HG03060 (cell line): ENCODE measurements around the gene CYP3A5.
"Not testable (repeated sequence)": the region's sequence is repeated elsewhere in the genome, so short reads cannot be mapped to it uniquely, and the experiment has no call there.

Source experiments
- ATAC-seq: cut with Tn5 transposase; IDR thresholded peaks from one replicate; pipeline ENCODE4 v1.9.1; 2021; ENCODE audit warnings: low read depth, moderate number of reproducible peaks; ENCODE audit not compliant: unreplicated experiment

Gene CYP3A5

DNA sequence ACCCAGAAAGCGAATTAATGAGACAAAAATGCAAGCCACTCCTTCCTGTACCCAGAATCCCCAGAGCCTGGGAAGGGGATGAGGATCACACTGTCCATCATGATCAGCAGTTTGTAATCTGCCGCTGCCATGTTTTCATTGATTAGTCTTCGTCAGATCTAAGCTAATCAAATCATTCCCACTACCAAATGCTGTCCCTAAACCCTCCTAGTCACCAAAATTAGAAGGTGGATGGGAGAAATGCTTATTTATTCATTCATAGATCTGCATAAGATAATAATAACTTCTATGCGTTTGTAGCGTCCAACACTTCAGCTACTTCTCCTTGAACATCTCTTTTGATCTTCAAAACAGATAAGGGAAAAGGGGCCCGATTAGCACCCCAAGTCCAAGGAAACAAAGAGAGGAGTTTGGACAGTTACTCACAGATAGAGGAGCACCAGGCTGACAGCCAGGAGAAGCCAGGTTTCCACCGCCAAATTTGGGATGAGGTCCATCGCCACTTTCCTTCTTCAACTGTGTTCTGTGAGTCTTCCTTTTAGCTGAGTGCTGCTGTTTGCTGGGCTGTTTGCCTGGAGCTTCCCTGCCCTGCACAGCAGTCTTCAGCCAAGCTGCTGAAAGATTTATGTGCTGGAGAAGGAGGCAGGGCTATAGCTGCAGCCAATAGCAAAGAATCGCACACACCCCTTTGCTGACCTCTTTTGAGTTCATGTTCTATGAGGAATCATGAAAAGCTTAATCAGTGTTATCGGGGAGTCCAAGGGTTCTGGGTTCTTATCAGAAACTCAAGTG, at the start of gene CYP3A5:
Gene CYP3A5, minus strand, starts transcription at position 597 of the 792 bp plus-strand sequence. Its CDS starts 100 bp downstream, at position 497.
- ATAC-seq, result no peak

GRCh38 chr7:99728615-99729014, 48.8 kb upstream of the CYP3A5 start:
- ATAC-seq, result no peak

DNA sequence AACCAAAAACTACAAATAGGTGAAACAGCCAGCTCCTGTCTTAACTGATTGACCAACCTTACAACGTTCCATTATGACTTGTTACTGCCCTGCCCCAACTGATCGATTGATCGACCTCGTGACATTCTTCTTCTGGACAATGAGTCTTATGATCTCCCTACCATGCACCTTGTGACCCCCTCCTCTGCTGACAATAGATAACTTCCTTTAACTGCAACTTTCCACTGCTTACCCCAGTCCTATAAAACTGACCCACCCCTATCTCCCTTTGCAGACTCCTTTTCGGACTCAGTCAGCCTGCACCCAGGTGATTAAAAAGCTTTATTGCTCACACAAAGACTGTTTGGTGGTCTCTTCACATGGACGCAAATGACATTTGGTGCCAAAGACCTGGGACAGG, 43.4 kb upstream of the CYP3A5 start:
- not testable (repeated sequence) for ATAC-seq

- no peak for ATAC-seq
Observed at GRCh38 chr7:99720800-99721595, 41.2 kb upstream of the CYP3A5 start.

DNA sequence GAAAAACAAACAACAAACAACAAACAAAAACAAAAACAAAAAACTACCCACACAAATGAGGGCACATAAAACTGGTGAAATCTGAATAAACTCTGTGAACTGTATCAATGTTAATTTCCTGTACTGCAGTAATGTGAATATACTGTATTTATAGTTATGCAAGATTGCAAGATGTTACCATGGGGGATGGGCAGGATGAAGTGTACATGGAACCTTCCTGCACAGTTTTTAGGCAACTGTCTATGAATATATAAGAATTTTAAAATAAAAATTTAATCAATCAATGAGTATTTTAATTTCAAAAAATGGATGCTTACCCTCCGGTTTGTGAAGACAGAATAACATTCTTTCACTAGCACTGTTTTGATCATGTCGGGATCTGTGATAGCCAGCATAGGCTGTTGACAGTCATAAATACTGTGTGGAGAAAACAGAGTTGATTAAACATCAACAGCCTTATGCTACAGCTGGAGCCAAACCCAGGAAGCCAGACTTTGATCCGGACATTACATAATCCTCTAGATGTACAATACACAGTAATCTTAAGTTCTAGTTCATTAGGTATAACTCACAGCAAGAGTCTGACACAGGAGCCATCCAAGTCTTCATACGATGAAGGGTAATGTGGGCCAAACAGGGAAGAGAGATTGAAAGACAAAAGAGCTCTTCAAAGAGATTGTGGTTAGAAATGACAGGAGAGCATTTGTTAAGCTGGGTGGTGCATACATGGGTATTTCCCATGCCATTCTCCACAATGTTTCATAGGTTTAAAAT, 40.4 kb upstream of the CYP3A5 start:
- ATAC-seq, result no peak

- no peak for ATAC-seq
Observed at GRCh38 chr7:99713995-99714570, 34.3 kb upstream of the CYP3A5 start.

DNA sequence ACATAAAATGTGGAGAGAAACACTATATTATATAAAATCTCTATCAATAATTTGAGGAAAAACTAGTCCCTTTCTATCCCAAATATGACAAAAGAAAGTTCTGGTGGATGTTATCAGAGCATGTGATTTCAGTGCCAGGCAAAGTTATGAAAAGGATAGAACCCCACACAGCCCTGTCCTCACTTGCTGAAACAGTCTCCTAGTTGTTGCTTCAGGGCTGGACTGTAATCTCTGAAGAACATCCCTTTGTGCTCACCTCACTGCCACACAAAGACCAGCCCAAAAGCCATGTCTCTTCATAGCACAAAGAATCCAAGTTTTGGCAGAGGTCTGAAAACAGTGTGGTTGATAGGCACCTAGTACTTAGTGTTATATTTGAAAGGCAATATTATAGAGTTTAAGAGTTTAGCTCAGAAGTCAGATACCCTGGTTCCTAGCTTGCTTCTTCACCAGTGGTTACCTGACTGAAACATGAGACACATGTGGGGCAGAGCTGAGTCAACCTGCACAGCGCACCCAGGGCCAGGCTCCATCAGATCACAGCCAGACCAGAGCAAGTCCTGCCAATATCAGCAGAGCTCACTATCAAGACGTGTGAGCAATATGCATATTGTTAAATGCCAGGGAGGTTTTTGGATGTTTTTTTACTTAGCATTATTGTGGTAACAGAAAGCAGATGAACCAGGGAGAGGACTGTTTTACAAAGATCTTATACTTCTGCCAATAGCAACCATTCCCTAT, 30.2 kb upstream of the CYP3A5 start:
- no peak for ATAC-seq

DNA sequence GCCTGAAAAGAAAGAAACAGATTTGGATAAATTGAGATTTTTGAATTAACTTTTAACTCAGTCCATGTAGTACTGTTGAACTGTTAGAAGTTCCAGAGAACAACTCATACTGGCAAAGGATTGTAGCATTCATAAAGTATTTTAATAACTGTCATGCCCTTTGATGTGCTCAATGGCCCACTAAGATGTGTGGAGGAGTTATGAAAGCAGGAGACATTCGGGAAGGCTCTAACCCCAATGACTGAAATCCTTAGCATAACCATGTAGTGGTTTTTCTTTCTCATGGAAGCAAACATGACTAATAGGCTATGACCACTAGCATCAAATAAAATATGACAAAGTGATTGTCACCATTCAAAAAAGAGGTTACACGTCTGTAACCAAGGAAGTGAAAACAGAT, 29.5 kb upstream of the CYP3A5 start:
- ATAC-seq, result no peak

GRCh38 chr7:99707096-99707495, 27.3 kb upstream of the CYP3A5 start:
- no peak for ATAC-seq

DNA sequence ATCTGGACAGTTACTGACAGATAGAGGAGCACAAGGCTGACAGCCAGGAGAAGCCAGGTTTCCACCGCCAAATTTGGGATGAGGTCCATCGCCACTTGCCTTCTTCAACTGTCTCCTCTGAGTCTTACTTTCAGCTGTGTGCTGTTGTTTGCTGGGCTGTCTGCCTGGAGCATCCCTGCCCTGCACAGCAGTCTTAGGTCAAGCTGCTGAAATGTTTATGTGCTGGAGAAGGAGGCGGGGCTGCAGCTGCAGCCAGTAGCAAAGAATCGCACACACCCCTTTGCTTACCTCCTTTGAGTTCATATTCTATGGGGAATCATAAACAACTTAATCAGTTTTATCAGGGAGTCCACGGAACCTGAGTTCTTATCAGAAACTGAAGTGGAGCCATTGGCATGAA, 20.1 kb upstream of the CYP3A5 start:
- no peak for ATAC-seq

GRCh38 chr7:99698867-99699730, 19.3 kb upstream of the CYP3A5 start:
- not testable (repeated sequence) for ATAC-seq

DNA sequence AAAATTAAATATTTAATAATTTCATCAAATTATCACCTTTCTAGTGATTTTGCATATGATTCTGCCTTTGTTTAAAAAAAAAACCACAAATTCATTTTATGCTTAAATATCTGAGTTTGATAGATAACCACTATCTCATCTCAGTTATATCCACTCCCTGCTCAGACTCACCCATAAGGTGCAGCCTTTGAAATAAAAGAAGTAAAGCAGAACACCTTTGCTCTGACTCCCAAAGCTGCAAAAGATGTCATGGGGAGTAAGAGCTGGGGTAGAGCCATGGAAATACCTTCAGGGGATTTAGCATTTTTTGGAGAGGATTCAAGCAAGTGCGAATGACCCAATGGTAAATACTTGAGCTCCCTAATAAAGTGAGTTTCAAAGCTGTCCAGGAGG, 15.1 kb upstream of the CYP3A5 start:
- no peak for ATAC-seq

- no peak for ATAC-seq
Observed at GRCh38 chr7:99694201-99694911, 14.6 kb upstream of the CYP3A5 start.

DNA sequence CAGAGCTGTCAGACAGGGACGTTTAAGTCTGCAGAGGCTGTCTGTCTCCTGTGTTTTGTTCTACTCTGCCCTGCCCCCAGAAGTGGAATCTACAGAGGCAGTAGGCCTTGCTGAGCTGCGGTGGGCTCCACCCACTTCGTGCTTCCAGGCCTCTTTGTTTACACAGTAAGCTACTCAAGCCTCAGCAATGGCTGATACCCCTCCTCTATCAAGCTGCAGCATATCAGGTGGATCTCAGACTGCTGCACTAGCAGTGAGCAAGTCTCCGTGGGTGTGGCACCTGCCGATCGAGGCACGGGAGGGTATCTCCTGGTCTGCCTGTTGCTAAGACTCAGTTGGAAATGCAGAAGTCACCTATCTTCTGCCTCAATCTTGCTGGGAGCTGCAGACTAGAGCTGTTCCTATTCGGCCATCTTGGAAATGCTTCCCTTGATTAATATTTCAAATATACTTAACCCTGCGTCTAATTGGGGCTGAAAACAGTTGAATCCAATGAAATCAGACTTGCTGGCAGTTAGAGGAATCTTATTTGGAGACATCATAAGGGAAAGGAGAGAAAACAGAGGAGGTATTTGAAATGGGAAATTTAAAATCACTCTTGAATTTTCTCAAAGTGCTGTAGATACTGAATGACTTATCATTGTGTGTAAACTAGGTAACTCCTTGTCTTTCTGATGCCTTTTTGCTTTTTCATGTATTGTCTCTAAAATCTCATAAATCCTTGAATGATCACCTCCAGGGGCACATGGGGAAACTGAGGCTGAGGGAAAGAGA, 13.8 kb upstream of the CYP3A5 start:
- no peak for ATAC-seq

DNA sequence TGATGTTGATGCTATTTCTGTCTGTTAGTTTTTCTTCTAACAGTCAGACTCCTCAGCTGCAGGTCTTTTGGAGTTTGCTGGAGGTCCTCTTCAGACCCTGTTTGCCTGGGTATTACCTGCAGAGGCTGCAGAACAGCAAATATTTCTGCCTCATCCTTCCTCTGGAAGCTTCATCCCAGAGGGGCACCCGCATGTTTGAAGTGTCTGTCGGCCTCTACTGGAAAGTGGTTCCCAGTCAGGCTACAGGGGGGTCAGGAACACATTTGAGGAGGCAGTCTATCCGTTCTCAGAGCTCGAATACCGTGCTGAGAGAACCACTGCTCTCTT, 13.3 kb upstream of the CYP3A5 start:
- no peak for ATAC-seq

GRCh38 chr7:99692563-99692962, 12.8 kb upstream of the CYP3A5 start:
- not testable (repeated sequence) for ATAC-seq

- not testable (repeated sequence) for ATAC-seq
Observed at GRCh38 chr7:99691658-99692057, 11.9 kb upstream of the CYP3A5 start.

DNA sequence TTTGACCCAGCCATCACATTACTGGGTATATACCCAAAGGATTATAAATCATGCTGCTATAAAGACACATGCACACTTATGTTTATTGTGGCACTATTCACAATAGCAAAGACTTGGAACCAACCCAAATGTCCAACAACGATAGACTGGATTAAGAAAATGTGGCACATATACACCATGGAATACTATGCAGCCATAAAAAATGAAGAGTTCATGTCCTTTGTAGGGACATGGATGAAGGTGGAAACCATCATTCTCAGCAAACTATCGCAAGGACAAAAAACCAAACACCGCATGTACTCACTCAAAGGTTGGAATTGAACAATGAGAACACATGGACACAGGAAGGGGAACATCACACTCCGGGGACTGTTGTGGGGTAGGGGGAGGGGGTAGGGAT, 11.1 kb upstream of the CYP3A5 start:
- ATAC-seq, result not testable (repeated sequence)
